K562 (cell line): ENCODE measurements around the gene AKNA. TPM values are rescaled to one million over a fixed set of nuclear protein-coding genes. Genes with fewer than 3 reads are reported as not detected.
"Not testable (repeated sequence)": the region's sequence is repeated elsewhere in the genome, so short reads cannot be mapped to it uniquely, and the experiment has no call there.

Experiments used
- ATAC-seq: fragments of 200-7000 bp; cut with Tn5 transposase; 3 replicates; pipeline ENCODE4 v1.9.1; 2020; ENCODE audit warnings: moderate library complexity
- BruUV-seq: library from RNA; stranded (reverse); fragments of 400-500 nt; replicated peaks from 2 replicates; lab custom pipeline; 2021; lab: Mats Ljungman, UMichigan
- CTCF ChIA-PET: fragments of 300-600 bp; formaldehyde crosslinking; extraction: SDS; loops from one replicate; lab custom pipeline; 2021; ENCODE audit warnings: low intra/inter-chr PET ratio; lab: Yijun Ruan, JAX
- POLR2A ChIA-PET: fragments of 300-600, 350-650 bp; sonication (Branson Sonifier 250); formaldehyde crosslinking; extraction: SDS; loops from one replicate; lab custom pipeline; 2021; ENCODE audit warnings: antibody characterized with exemption, inconsistent platforms; lab: Yijun Ruan, JAX
- DNase-seq, 4 experiments: peaks; one replicate each; pipeline versions ENCODE4 v3.0.0 to v3.0.0-alpha.2; 2011 to 2018; ENCODE audit warnings: low spot score in 3 of 4, mixed read lengths in 3 of 4; ENCODE audit errors: extremely low read depth in 1 of 4
- FAIRE-seq: peaks from 2 replicates; lab custom pipeline; 2011; peaks lifted over from hg19 to GRCh38; lab: Jason Lieb, UNC
- H2AFZ ChIP-seq: 2 replicates; pipeline ENCODE4 v1.6.0; 2011; ENCODE audit warnings: low read depth, low read length, control low read depth, inconsistent platforms
- H3K27ac ChIP-seq: fragments of 200-600 bp; 3 replicates; pipeline ENCODE4 v1.8.0; 2011; ENCODE audit warnings: low read depth, mild to moderate bottlenecking, control low read depth, inconsistent platforms, low read length, moderate library complexity, mixed read lengths; ENCODE audit errors: extremely low read depth
- H3K27me3 ChIP-seq, 2 experiments: fragments of 300-600 bp in 1 of 2; 2 replicates in 1 of 2; 3 replicates in 1 of 2; pipeline versions ENCODE4 v1.6.0 to v1.8.0; 2011; ENCODE audit warnings: inconsistent platforms in 2 of 2, low read length in 2 of 2, mild to moderate bottlenecking in 1 of 2, mixed read lengths in 1 of 2, moderate library complexity in 1 of 2; ENCODE audit not compliant: control insufficient read depth in 2 of 2, insufficient read depth in 2 of 2
- H3K36me3 ChIP-seq: fragments of 300-600 bp; 3 replicates; pipeline ENCODE4 v1.8.0; 2011; ENCODE audit warnings: mild to moderate bottlenecking, low read length, inconsistent platforms; ENCODE audit not compliant: control insufficient read depth, insufficient read depth
- H3K4me1 ChIP-seq, 2 experiments: fragments of 200-600 bp in 1 of 2; replicated peaks in 1 of 2; 2 replicates in 1 of 2; 3 replicates in 1 of 2; pipeline versions ENCODE4 v1.5.1 to v1.8.0; 2011; ENCODE audit warnings: inconsistent platforms in 2 of 2, low read length in 2 of 2, mild to moderate bottlenecking in 1 of 2, mixed read lengths in 1 of 2, moderate library complexity in 1 of 2; ENCODE audit not compliant: control insufficient read depth in 2 of 2, insufficient read depth in 2 of 2
- H3K4me2 ChIP-seq: 2 replicates; pipeline ENCODE4 v1.6.1; 2011; ENCODE audit warnings: low read length, control low read depth, inconsistent platforms, mixed read lengths; ENCODE audit not compliant: insufficient read depth
- H3K4me3 ChIP-seq: fragments of 200-600 bp; sonication (generic), shearing (Covaris generic); 2 replicates; pipeline ENCODE4 v1.5.1; 2016; ENCODE audit warnings: control low read depth, inconsistent platforms
- H3K79me2 ChIP-seq: fragments of 200-600 bp; 3 replicates; pipeline ENCODE4 v1.8.0; 2011; ENCODE audit warnings: low read length, inconsistent platforms; ENCODE audit not compliant: control insufficient read depth, insufficient read depth
- H3K9ac ChIP-seq, 2 experiments: 2 replicates each; pipeline versions ENCODE4 v1.6.0 to v1.6.1; 2011; ENCODE audit warnings: low read depth in 2 of 2, low read length in 2 of 2, control low read depth in 1 of 2, inconsistent platforms in 1 of 2, mild to moderate bottlenecking in 1 of 2, mixed read lengths in 1 of 2; ENCODE audit not compliant: insufficient read depth in 1 of 2
- H3K9me1 ChIP-seq: one replicate; pipeline ENCODE4 v1.6.0; 2011; ENCODE audit warnings: inconsistent platforms, mild to moderate bottlenecking, low read length, moderate library complexity; ENCODE audit not compliant: control insufficient read depth, insufficient read depth
- H3K9me3 ChIP-seq: replicated peaks from 2 replicates; pipeline ENCODE4 v1.5.1; 2011; ENCODE audit warnings: low read depth, low read length, inconsistent platforms; ENCODE audit not compliant: control insufficient read depth, insufficient read depth
- H4K20me1 ChIP-seq: replicated peaks from 2 replicates; pipeline ENCODE4 v1.6.1; 2011; ENCODE audit warnings: low read length, inconsistent platforms, mixed read lengths; ENCODE audit not compliant: control insufficient read depth, insufficient read depth
- WGBS: fragments of 100-300 bp; shearing (Covaris generic); methylation state at CpG from one replicate; pipeline ENCODE4 v1.1.6; 2016; ENCODE audit warnings: low coverage, mixed read lengths; ENCODE audit not compliant: insufficient coverage; ENCODE audit errors: missing lambda C conversion rate; 5-methylcytosine and 5-hydroxymethylcytosine counted together
- in situ Hi-C: fragments of 300-500 bp; cut with MboI; formaldehyde crosslinking; loops from 4 replicates; pipeline ENCODE4 v1.15.0; 2018; ENCODE audit warnings: inconsistent platforms, mixed read lengths
- intact Hi-C: fragments of 100-400 bp; cut with micrococcal nuclease; formaldehyde crosslinking; loops from 2 replicates; pipeline ENCODE4 v1.14.2; 2022
- polyA plus RNA-seq, 8 experiments: library from polyadenylated mRNA; depleted of rRNA in 4 of 8; stranded (reverse) in 5 of 8; unstranded in 3 of 8; fragments of >200 nt; fragmentation: Nextera tagmentation in 2 of 8; fragmentation: Illumina TruSeq in 1 of 8; extraction: Ambion mirVana in 2 of 8; extraction: Trizol in 1 of 8; gene quantifications; 2 replicates each; pipeline versions ENCODE4 v1.2.1 to v1.2.3, GENCODE V29; 2011 to 2014; ENCODE audit warnings: inconsistent platforms in 1 of 8, missing spikeins in 1 of 8
- total RNA-seq, 7 experiments: library from RNA; depleted of rRNA in 6 of 7; stranded (reverse); fragments of >200 nt in 6 of 7; fragmentation: Illumina TruSeq in 2 of 7; extraction: Trizol in 2 of 7; gene quantifications; 2 replicates each; pipeline versions ENCODE4 v1.2.1 to v1.2.3, GENCODE V29; 2011 to 2021; ENCODE audit warnings: low replicate concordance in 1 of 7

The AKNA gene
- total and polyA plus RNA-seq, 9 of the 15 experiments (the other 6 are each of a cell fraction or from before 2014, with no cell fraction given) = 0.29 to 20.5 (median 3.9) TPM

GRCh38 chr9:114329625-114330022 is 58.2 kb downstream of the AKNA start, which contains the start of gene ORM2:
Gene ORM2, plus strand, starts transcription at chr9:114329869. Its CDS starts 36 bp downstream, at chr9:114329905.
- H3K4me3 ChIP-seq, H4K20me1 ChIP-seq, ATAC-seq, DNase-seq, POLR2A ChIA-PET, H2AFZ ChIP-seq, FAIRE-seq, H3K79me2 ChIP-seq, H3K9ac ChIP-seq, intact Hi-C loops, CTCF ChIA-PET, H3K36me3 ChIP-seq, BruUV-seq, H3K27ac ChIP-seq, H3K4me2 ChIP-seq, H3K9me1 ChIP-seq, H3K9me3 ChIP-seq, in situ Hi-C loops, H3K4me1 ChIP-seq: not testable (repeated sequence)
- peaks cover 23 to 50% of the 10 kb centered on the region in 2 experiments; a peak in 4 of 5 replicates for H3K27me3 ChIP-seq
- WGBS = no CpG with 5 or more reads among the region's 10 CpGs

- H3K9me1 ChIP-seq, BruUV-seq, H3K4me3 ChIP-seq, DNase-seq, ATAC-seq, H3K4me1 ChIP-seq, H3K4me2 ChIP-seq, H4K20me1 ChIP-seq, H3K9me3 ChIP-seq, FAIRE-seq, in situ Hi-C loops, intact Hi-C loops, H3K27ac ChIP-seq, H3K79me2 ChIP-seq, H2AFZ ChIP-seq, H3K9ac ChIP-seq, H3K36me3 ChIP-seq: not testable (repeated sequence)
- POLR2A ChIA-PET = interaction anchor here (0.6 kb wide), 1 partner anchor 12 kb away, joined by 4 read pairs; no protein-coding TSS in a partner anchor
- CTCF ChIA-PET = interaction anchor here (0.7 kb wide), 1 partner anchor 366 kb away, joined by 3 read pairs; no protein-coding TSS in a partner anchor
- peaks cover 26 to 56% of the 10 kb centered on the region in 2 experiments; a peak in 4 of 5 replicates for H3K27me3 ChIP-seq
- under 1% methylated on average over 10 of the region's 12 CpGs for WGBS
Measured at GRCh38 chr9:114328937-114329624, 58.7 kb downstream of the AKNA start.
